Measurements from ENCODE around the gene LARP1.

GRCh38 chr5:154858972-154859871 is 104.0 kb downstream of the LARP1 start:
- TF ChIP-seq CTCF (conservative IDR thresholded peaks at IDR 0.05 in 1 of 2, IDR thresholded peaks at IDR 0.05 in 1 of 2; ENCODE audit: extremely low read depth in 1 of 2, insufficient read depth in 1 of 2, low read depth in 1 of 2, low read length in 2 of 2) (no peak), EZH2 (IDR thresholded peaks at IDR 0.05; ENCODE audit: borderline replicate concordance, low read length) (no peak)

All from mammary epithelial cell (primary cell).